NCI-H146 (cell line): Measurements from ENCODE around the gene DNMT1.
"Not testable (repeated sequence)": the region's sequence is repeated elsewhere in the genome, so short reads cannot be mapped to it uniquely, and the experiment has no call there.

Experiments
- DNase-seq: peaks from one replicate; lab custom pipeline; 2025; lab: John Stamatoyannopoulos, UW

The DNMT1 gene

GRCh38 chr19:10220695-10221094, 25.9 kb upstream of the DNMT1 start:
- DNase-seq: no peak

- peak; percentile 16 for DNase-seq
These were observed 24.9 kb upstream of the DNMT1 start for GRCh38 chr19:10219678-10220077.

GRCh38 chr19:10217085-10217484, 22.3 kb upstream of the DNMT1 start:
- no peak for DNase-seq

GRCh38 chr19:10214784-10215183, 20.0 kb upstream of the DNMT1 start:
- no peak for DNase-seq

- DNase-seq: no peak
These were observed 16.9 kb upstream of the DNMT1 start for GRCh38 chr19:10211691-10212090.

GRCh38 chr19:10211061-10211460, 16.3 kb upstream of the DNMT1 start:
- no peak for DNase-seq

- no peak for DNase-seq
These were observed 14.6 kb upstream of the DNMT1 start for GRCh38 chr19:10209315-10209714.

GRCh38 chr19:10207026-10207425, 12.3 kb upstream of the DNMT1 start:
- DNase-seq: no peak

GRCh38 chr19:10206226-10206885, 11.6 kb upstream of the DNMT1 start:
- no peak for DNase-seq

- DNase-seq: no peak
These were observed 10.9 kb upstream of the DNMT1 start for GRCh38 chr19:10205636-10206035.

GRCh38 chr19:10203686-10204085, 8.9 kb upstream of the DNMT1 start:
- DNase-seq: no peak

- DNase-seq: no peak
These were observed 6.4 kb upstream of the DNMT1 start for GRCh38 chr19:10201176-10201575.

GRCh38 chr19:10200101-10200500, 5.3 kb upstream of the DNMT1 start:
- not testable (repeated sequence) for DNase-seq

- not testable (repeated sequence) for DNase-seq
These were observed 4.3 kb upstream of the DNMT1 start for GRCh38 chr19:10198889-10199644.

- DNase-seq: no peak
These were observed 406 bp upstream of the DNMT1 start for GRCh38 chr19:10195199-10195519.

GRCh38 chr19:10193790-10194499, 808 bp downstream of the DNMT1 start:
- peak; percentile 26 for DNase-seq

GRCh38 chr19:10192922-10193321, 1.8 kb downstream of the DNMT1 start:
- no peak for DNase-seq

GRCh38 chr19:10191347-10191746, 3.4 kb downstream of the DNMT1 start:
- DNase-seq: no peak

GRCh38 chr19:10190026-10190425, 4.7 kb downstream of the DNMT1 start:
- no peak for DNase-seq

- DNase-seq: no peak
These were observed 5.1 kb downstream of the DNMT1 start for GRCh38 chr19:10189616-10190015.

GRCh38 chr19:10187315-10187714, 7.4 kb downstream of the DNMT1 start:
- no peak for DNase-seq

GRCh38 chr19:10184636-10185035, 10.1 kb downstream of the DNMT1 start:
- no peak for DNase-seq

GRCh38 chr19:10183926-10184325, 10.8 kb downstream of the DNMT1 start:
- DNase-seq: no peak
